ENCODE results near the gene TPST2. TPM values are rescaled to one million over a fixed set of nuclear protein-coding genes. Genes with fewer than 3 reads are reported as not detected.

The TPST2 gene
- total RNA-seq, 1 donor from 2014 or later, result 59.3 TPM

GRCh38 chr22:26565181-26565580, 24.8 kb downstream of the TPST2 start:
- H3K36me3 Mint-ChIP-seq (ENCODE audit: low read depth, unreplicated experiment), result peaks cover 5% of the 10 kb centered on the region
- no peak overlapping the region for H3K4me3 Mint-ChIP-seq (ENCODE audit: unreplicated experiment)
- TF ChIP-seq CTCF (IDR thresholded peaks at IDR 0.05; ENCODE audit: unreplicated experiment), result no peak
- peaks cover 6% of the 10 kb centered on the region for H3K27me3 Mint-ChIP-seq (ENCODE audit: unreplicated experiment)
- no peak overlapping the region for H3K27ac Mint-ChIP-seq (ENCODE audit: unreplicated experiment)
- H3K4me1 Mint-ChIP-seq (ENCODE audit: unreplicated experiment), result peaks cover 29% of the 10 kb centered on the region
- no peak for DNase-seq (ENCODE audit: low spot score)
- no peaks in the 10 kb centered on the region for H3K9me3 Mint-ChIP-seq (ENCODE audit: unreplicated experiment)

GRCh38 chr22:26564672-26565071, 25.3 kb downstream of the TPST2 start:
- no peaks in the 10 kb centered on the region for H3K9me3 Mint-ChIP-seq (ENCODE audit: unreplicated experiment)
- no peak for DNase-seq (ENCODE audit: low spot score)
- H3K4me1 Mint-ChIP-seq (ENCODE audit: unreplicated experiment), result peaks cover 29% of the 10 kb centered on the region
- no peak for TF ChIP-seq CTCF (IDR thresholded peaks at IDR 0.05; ENCODE audit: unreplicated experiment)
- peaks cover 6% of the 10 kb centered on the region for H3K27me3 Mint-ChIP-seq (ENCODE audit: unreplicated experiment)
- no peak overlapping the region for H3K4me3 Mint-ChIP-seq (ENCODE audit: unreplicated experiment)
- no peak overlapping the region for H3K27ac Mint-ChIP-seq (ENCODE audit: unreplicated experiment)
- H3K36me3 Mint-ChIP-seq (ENCODE audit: low read depth, unreplicated experiment), result peaks cover 5% of the 10 kb centered on the region

- Mint-ChIP-seq H3K27ac (ENCODE audit: unreplicated experiment) (no peak overlapping the region), H3K36me3 (ENCODE audit: low read depth, unreplicated experiment) (peaks cover 5% of the 10 kb centered on the region), H3K4me3 (ENCODE audit: unreplicated experiment) (no peak overlapping the region), H3K9me3 (ENCODE audit: unreplicated experiment) (no peaks in the 10 kb centered on the region), H3K4me1 (ENCODE audit: unreplicated experiment) (peaks cover 28% of the 10 kb centered on the region), H3K27me3 (ENCODE audit: unreplicated experiment) (peaks cover 5% of the 10 kb centered on the region)
- TF ChIP-seq CTCF (IDR thresholded peaks at IDR 0.05; ENCODE audit: unreplicated experiment), result no peak
- peak; percentile 18 for DNase-seq (ENCODE audit: low spot score)
These were observed 25.8 kb downstream of the TPST2 start for GRCh38 chr22:26564181-26564580.

- no peak overlapping the region for H3K4me3 Mint-ChIP-seq (ENCODE audit: unreplicated experiment)
- H3K36me3 Mint-ChIP-seq (ENCODE audit: low read depth, unreplicated experiment), result peaks cover under 1% of the 10 kb centered on the region
- H3K4me1 Mint-ChIP-seq (ENCODE audit: unreplicated experiment), result peaks cover 17% of the 10 kb centered on the region
- no peak for TF ChIP-seq CTCF (IDR thresholded peaks at IDR 0.05; ENCODE audit: unreplicated experiment)
- peaks cover 2% of the 10 kb centered on the region for H3K27me3 Mint-ChIP-seq (ENCODE audit: unreplicated experiment)
- no peak for DNase-seq (ENCODE audit: low spot score)
- H3K27ac Mint-ChIP-seq (ENCODE audit: unreplicated experiment), result no peak overlapping the region
- H3K9me3 Mint-ChIP-seq (ENCODE audit: unreplicated experiment), result no peaks in the 10 kb centered on the region
These were observed 26.9 kb downstream of the TPST2 start for GRCh38 chr22:26563022-26563421.

- no peak for DNase-seq (ENCODE audit: low spot score)
- Mint-ChIP-seq H3K4me3 (ENCODE audit: unreplicated experiment) (no peak overlapping the region), H3K36me3 (ENCODE audit: low read depth, unreplicated experiment) (no peaks in the 10 kb centered on the region), H3K27ac (ENCODE audit: unreplicated experiment) (no peak overlapping the region), H3K9me3 (ENCODE audit: unreplicated experiment) (no peaks in the 10 kb centered on the region), H3K4me1 (ENCODE audit: unreplicated experiment) (peaks cover 15% of the 10 kb centered on the region), H3K27me3 (ENCODE audit: unreplicated experiment) (peaks cover 2% of the 10 kb centered on the region)
- TF ChIP-seq CTCF (IDR thresholded peaks at IDR 0.05; ENCODE audit: unreplicated experiment), result no peak
These were observed 28.0 kb downstream of the TPST2 start for GRCh38 chr22:26561756-26562417.
